Stimulated activated CD4-positive, alpha-beta T cell treated with anti-CD3 and anti-CD28 coated beads, Interleukin-1b, Interleukin-23, amount 100 ng/mL, for 4 hours (primary cell): Measurements from ENCODE around the gene CRLF1.
"Not testable (repeated sequence)": the region's sequence is repeated elsewhere in the genome, so short reads cannot be mapped to it uniquely, and the experiment has no call there.

Source experiments
- DNase-seq, 2 donors: peaks; one replicate each; pipeline ENCODE4 v3.0.0-alpha.2; 2020; ENCODE audit warnings: low read depth in 2 of 2

CRLF1 gene

DNA sequence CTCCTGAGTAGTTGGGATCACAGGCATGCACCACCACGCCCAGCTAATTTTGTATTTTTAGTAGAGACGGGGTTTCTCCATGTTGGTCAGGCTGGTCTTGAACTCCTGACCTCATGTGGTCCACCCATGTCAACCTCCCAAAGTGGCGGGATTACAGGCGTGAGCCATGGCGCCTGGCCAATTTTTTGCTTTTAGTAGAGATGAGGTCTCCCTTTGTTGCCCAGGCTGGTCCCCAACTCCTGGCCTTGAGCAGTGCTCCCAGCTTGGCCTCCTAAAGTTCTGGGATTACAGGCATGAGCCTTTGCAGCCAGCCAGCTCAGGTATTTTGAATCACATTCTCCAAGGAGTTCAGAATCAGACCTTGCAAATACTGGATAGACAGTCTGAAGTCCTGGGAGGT, 13.9 kb downstream of the CRLF1 start:
- not testable (repeated sequence) for DNase-seq

DNA sequence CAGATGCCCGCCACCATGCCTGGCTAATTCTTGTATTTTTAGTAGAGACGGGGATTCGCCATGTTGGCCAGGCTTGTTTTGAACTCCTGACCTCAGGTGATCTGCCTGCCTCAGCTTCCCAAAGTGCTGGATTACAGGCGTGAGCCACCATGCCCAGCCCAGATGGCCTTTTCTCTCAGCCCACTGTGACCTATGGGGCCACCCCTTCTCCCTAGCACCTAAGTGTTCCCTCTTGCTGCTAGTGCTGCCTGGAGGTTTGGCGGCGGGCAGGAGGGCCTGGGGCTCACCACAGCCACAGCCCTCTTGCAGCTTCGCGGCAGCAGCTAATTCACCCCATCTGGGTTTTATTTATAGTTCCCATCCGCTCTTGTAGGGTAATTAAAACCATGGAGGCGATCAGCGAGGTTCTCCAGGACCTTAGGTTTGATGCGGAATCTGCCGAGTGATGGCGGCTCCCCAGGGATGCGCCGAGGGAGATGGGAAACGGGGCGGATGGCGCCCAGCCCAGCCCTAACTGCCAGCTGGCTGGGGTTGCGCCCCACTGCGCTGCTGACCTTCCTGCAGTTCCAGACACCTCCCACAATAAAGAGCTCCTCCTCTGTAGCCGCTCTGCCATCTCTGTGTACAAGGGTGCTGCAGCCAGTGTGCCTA, 14.7 kb downstream of the CRLF1 start:
- DNase-seq = no peak

DNA sequence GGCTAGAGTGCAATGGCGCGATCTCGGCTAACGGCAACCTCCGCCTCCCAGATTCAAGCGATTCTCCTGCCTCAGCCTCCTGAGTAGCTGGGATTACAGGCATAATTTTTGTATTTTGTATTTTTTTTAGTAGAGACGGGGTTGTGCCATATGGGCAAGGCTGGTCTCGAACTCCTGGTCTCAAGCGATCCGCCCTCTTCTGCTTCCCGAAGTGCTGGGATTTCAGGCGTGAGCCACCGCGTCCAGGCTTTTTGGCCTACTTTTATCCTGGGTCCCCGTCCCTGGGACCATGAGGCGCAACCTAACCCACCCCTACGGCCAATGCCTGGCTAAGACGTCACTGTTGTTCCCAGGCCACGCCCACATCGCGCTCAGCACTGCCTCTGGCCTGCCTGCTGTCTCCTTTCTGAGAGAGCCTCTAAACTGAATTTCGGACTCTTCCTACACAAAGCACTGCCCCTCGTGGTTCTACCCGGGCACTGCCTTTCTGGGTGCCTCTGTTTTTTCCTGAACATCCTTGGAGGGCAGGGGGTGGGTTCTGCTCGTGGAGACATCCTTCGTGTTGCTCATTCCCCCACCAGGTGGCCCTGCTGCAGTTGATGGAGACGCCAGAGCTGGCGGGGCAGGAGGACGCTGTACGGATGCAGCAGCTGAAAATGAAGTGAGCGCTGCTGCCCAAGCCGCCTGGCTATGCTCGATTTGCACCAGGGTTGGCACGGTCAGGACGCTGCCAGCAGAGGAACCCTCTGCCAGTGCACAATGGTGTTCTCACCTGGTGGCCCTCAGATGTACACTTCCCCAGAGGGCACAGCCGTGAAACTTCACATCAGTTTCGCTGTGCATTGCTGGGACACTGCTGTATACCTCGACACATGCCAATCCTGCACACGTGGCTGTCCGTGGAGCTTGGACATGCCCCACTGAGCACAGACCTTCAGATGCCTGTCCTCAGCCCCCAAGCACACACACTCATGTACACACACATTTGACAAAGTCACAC, 16.0 kb downstream of the CRLF1 start:
- DNase-seq = no peak

DNA sequence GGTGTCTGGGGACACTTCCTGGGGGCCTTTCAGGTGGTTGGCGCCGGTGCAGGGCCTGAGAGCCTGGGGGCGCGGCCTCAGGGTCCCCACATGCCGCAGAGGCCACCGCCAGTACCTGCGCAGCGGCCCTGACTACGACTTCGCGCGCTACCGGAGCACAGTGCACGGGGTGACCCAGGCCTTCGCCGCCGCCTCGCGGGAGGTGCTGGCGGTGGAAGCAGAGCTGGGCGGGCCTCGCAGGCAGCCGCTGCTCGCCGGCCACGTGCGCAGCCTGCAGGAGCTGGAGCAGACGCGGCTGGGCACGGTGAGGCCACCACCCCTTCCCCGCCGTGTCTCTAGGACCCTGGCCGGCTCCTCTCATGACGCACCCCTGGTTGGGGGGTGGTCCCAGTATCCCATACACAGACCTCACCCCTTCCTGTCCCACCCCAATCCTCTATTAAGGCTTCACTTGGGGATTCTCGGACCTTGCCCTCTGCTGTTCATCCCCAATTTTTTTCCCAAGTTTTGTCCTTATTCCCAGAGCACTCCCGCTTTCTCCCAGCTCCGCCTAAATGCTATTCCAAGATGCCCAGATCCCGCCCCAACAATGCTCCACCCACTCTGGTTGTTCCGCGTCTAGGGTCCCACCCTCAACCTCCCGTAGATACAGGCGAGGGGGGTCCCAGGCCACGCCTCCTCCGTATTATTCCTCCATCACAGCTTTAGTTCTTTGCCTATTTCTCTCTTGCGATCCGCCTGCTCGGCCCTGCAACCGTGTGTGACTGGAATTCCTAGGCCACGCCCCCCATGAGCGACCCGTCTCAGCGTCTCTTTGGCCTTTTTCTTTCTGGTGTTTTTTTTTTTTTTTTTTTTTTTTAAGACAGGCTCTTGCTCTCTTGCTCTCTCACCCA, 17.0 kb downstream of the CRLF1 start:
- DNase-seq = peak; percentile 42 to 49

DNA sequence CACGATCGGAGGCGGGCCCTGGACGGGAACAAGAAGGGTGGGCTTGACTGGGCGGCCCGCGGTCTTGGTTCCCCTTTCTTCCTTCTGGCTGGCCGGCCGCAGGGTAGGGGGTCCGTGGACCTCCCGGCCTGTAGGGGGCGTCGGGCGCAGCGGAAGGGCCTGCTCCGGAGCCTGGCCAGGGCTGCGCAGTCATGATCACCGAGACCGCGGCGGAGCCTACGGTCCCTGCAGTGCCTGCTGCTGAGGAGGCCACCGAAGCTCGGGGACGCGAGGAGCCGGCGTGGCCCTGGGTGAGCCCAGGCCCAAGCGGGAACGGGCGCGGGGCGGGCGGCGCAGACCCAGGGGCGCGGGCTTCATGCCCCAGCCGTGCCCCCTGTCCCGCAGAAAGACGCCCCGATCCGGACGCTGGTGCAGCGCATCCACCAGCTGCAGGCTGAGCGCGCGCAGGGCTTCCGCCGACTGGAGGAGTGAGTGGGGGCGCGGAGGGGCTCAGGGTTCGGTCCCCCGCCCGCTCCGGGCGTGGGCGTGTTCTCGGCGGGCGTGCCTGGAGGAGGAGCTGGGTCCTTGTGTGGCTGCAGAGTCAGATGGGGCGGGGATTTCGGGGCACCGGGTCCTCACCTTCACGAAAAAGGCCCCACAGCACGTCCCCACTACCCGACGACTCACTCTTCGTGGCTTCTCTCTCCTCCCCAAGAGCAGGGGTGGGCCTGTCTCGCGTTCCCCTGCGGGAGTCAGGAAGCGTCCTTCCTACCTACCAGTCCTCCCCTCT, 17.8 kb downstream of the CRLF1 start, which contains the start of gene REX1BD:
Gene REX1BD, plus strand, starts transcription at position 188 of the 769 bp plus-strand sequence. Its CDS starts 4 bp downstream, at position 192.
- peak; percentile 87 to 88 for DNase-seq

DNA sequence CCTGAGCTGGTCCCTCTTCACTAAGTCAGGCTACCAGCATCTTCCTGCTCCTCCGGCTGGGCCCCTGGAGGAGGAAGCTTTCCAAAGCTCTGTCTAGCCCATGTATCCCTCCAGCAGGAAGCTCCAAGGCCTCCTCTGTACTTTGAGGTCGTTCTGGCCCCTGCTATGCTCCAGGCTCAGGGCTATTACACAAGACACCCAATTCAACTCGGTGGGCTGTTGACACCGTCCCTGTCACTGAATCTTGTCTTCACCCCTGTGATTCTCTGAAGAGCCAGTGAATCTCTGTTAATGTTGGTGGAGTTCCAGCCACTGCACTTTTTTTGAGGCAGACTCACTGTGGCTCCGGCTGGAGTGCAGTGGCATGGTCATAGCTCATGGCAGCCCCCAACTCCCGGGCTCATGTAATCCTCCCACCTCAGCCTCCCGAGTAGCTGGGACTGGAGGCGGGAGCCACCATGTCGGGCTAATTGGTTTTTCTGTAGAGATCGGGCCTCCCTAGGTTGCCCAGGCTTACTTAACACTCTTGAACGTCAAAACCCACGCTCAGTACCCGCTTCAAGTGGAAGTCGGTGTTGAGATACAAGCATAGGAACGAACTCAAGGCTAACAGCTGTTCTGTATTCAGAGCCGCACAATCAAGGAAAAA, 18.5 kb downstream of the CRLF1 start:
- no peak for DNase-seq

DNA sequence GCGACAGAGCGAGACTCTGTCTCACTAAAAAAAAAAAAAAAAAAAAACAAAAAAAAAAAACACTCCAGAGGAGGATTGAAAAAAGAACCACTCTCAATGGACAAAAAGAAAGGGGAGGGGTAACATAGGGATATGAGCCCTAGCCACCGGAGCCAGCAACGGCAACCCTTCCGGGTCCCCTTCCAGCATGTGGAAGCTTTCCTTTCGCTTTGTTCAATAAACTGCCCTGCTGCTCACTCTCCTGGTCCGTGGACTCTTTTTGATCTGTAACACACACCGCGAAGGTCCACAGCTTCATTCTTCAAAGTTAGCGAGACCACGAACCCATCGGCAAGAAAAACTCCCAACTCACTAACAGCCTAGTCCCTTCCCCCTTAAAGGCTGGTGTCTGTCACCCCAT, 19.0 kb downstream of the CRLF1 start:
- no peak for DNase-seq

DNA sequence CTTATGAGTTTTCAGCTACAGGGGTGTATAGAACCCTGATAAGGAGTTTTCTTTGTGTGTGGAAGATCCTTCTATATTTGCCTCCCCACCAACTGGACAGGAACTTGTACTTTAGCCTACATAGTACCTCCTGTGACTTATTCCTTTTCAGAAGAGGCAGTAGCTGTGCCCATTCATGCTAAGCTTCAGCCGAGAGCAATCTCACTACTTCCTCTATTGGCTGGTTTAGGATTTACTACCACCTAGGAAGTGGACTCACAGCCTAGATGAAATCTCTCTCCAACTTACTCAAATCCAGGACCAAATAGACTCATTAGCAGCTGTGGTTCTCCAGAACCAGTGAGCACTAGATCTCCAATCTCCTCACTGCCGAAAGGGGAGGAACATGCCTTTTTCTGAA, 20.3 kb downstream of the CRLF1 start:
- DNase-seq = no peak

DNA sequence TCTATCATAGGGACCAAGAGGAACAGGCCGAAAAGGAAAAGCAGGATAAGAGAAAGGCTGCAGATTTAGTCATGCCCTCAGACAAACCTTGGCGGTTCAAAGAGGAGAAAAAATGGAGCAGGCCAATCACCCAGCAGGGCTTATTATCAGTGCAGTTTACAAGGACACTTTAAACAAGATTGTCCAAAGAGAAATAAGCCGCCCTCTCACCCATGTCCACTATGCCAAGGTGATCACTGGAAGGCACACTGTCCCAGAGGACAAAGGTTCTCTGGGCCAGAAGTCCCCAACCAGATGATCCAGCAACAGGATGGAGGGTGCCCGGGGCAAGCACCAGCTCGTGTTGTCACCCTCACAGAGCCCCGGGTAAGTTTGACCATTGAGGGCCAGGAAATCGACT, 26.3 kb downstream of the CRLF1 start:
- no peak for DNase-seq

DNA sequence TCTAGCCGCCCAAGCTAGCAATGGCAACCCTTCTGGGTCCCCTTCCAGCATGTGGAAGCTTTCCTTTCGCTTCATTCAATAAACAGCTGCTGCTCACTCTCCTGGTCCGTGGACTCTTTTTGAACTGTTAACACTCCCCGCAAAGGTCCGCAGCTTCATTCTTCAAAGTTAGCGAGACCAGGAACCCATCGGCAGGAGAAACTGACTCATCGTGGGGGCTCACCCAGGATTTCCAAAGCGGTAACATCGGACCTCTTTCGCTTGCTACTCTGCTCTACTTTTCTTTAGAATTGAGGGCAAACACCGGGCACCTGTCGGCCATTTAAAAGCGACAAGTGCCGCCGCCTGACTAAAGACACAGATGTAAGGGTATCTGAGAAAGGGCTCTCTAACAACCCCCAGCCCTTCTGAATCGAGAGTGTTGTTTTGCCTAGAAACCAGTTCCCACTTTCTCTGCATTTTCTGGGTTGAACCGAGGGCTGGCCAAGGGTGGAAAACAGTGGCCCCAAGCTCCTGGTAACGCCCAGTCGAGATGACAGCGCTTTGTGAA, 29.2 kb downstream of the CRLF1 start:
- no peak for DNase-seq

DNA sequence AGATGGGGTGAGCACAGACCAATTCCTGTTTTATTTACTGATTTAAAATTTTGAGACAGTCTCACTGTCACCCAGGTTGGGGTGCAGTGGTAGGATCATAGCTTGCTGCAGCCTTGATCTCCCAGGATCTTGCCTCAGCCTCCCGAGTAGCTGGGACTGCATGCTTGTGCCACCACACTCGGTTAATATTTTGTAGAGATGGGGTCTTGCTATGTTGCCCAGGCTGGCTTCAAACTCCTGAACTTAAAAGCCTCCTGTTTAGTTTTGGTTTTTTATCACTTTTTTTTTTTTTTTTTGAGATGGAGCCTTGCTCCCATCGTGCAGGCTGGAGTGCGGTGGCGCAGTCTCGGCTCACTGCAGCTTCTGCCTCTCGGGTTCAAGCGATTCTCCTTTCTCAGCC, 30.2 kb downstream of the CRLF1 start:
- no peak for DNase-seq

DNA sequence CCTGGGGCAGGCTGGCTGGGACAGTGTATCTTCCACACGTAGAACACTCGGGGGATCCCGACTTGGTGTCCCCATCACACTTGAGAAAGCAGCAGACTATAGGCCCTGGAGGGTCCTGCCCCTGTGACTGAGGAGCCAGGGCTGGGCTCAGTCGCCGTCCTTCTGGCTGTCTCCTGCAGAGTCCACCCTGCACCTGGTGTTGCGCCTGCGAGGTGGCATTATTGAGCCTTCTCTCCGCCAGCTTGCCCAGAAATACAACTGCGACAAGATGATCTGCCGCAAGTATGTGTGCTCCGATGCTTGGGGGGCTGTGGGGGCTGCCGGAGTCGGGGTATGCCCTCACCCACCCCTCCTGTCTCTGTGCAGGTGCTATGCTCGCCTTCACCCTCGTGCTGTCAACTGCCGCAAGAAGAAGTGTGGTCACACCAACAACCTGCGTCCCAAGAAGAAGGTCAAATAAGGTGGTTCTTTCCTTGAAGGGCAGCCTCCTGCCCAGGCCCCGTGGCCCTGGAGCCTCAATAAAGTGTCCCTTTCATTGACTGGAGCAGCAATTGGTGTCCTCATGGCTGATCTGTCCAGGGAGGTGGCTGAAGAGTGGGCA, 31.8 kb downstream of the CRLF1 start:
- no peak for DNase-seq

DNA sequence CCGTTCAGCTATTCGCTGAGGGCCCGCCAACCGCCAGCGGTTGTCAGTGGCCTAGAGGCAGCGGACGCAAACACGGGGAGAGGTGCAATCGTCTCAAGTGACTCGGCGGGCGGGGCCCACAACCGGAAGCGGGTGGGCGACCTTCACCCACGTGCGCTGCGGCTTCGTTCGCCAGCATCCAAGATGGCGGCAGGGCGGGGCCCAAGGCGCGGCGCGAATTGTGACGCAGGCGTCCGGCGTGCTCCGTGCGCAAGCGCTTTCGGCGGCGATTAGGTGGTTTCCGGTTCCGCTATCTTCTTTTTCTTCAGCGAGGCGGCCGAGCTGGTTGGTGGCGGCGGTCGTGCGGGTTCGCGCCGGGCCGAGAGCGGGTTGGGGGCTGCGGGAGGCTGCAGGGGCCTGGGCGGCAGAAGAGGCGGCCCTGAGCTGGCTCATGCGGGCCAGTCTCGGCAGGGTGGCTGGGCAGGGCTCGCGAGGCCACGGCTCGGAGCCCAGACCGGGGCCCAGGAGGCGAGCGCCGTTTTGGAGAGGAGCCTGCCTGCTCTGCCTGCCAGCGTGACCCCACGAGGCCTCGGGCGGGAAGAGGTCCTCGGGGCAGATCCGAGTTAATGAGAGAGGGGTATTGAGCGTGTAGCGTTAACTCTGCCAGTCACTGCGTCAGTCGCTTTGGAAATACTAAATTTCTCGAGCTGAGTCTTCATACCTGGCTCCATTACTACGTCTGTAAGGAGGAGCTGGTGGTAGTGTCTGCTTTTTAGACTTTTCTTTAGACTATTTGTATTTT, 34.8 kb downstream of the CRLF1 start, which contains the start of gene UBA52:
Gene UBA52, plus strand, starts transcription at position 294 of the 781 bp plus-strand sequence. CDS start 1,444 bp downstream, outside the sequence.
- DNase-seq = peak; percentile 98

DNA sequence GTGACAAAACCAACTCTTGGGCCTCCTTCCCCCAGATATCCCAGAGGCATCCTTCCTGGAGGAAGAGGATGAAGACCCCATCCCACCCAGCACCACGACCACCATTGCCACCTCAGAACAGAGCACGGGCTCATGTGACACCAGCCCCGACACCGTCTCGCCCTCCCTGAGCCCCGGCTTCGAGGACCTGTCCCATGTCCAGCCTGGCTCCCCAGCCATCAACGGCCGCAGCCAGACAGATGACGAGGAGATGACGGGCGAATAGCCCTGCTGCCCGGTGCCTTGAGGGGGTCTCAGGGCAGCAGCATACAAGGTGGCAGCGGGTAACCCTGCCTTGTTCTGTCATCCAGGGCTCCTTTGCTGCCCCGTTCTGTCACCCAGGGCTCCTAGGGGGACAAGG, 38.2 kb downstream of the CRLF1 start:
- DNase-seq = no peak

DNA sequence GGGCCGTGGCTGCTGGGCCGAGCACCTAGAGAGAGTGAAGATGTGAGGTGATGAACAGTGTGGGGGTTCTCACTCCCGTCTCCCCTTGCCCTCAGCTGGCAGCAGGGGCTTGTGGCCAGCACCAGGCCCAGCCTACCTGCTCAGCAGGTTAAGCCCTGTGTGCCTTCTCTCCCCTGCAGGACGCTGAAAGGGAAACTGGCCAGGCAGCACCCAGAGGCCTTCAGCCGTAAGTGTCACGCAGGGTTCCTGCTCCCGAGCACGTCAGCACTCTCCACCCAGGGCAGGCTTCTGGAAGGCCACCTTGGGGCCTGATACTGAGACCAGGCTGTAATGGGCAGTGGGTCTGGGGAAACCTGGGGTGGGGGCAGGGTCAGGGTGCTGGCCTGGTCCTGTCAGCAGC, 39.6 kb downstream of the CRLF1 start:
- DNase-seq = no peak

DNA sequence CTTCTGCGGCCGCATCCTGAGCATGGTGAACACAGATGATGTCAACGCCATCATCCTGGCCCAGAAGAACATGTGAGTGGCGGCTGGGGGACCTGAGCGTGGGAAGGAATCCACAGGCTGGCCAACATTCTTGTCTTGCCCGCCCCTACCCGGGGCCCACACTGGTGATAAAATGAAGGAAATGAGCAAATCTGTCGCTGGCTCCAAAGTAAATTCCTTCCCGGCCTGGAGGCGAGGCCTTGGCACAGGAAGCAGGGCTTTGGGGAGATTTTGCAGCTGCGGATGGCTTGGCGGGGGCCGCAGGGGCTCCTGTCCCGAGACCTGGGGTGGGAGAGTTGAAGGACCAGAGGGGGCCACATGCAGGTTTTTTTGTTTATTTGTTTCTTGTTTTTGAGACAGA, 44.5 kb downstream of the CRLF1 start:
- no peak for DNase-seq

DNA sequence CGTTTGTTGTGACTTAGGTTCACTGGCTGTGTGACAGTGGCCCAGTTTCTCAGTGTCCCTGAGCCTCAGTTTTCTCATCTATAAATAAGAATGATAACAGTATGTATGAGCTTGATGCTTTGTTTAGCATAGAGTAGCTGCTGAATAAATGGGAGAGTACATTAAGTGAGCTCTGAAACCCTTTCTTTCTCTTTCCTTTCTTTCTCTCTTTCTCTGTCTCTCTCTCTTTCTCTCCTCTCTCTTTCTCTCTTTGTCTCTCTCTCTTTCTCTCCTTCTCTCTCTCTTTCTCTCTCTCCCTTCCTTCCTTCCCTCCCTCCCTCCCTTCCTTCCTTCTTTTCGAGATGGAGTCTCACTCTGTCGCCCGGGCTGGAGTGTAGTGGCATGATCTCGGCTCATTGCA, 46.9 kb downstream of the CRLF1 start:
- DNase-seq = no peak

DNA sequence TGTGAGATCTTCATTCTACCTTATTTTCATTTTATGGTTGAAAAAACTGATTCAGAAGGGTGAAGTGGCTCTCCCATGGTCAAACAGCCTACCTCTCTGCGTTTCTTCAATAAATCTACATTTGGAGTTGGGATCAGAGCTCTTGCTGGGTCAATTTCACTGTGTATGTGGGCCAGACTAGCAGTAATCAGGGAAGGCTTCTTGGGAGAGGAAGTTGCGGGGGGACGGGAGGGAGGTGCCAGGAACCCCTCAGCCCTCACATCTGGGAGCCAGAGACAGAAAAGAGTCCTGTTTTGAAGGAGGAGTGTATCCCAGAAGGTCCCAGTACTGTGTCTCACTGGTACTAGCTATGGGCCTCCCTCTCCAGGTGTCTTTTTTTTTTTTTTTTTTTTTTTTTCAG, 48.0 kb downstream of the CRLF1 start:
- no peak for DNase-seq

DNA sequence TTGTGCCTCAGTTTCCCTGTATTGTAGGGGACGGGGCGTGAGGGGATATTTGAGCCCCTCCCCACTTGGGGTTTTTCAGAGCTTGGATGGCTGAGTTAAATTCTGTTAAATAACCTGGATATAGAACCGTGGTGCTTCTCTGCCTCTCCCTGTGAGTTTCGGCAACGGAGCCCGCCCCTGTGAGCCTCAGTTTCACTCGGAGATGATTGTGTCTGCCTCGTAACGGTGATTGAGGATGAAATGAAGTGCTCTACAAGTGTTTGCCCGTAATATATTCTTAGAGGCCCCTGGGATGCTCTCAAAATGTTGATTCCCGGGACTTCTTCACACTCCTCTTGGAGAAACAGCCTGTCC, 48.4 kb downstream of the CRLF1 start:
- no peak for DNase-seq
